Ishikawa (cell line): ENCODE results near the gene UBXN1.

Experiments
- EP300 ChIP-seq: IDR thresholded peaks from 2 replicates; pipeline ENCODE4 v1.6.1; 2012; ENCODE audit warnings: borderline replicate concordance
- FOXM1 ChIP-seq: IDR thresholded peaks from 2 replicates; pipeline ENCODE4 v1.6.1; 2012; ENCODE audit warnings: low read depth, borderline replicate concordance
- NFIC ChIP-seq: IDR thresholded peaks from 2 replicates; pipeline ENCODE4 v1.6.1; 2012
- RAD21 ChIP-seq: IDR thresholded peaks from 2 replicates; pipeline ENCODE4 v1.6.1; 2012; ENCODE audit warnings: low read depth
- REST ChIP-seq: IDR thresholded peaks from 2 replicates; pipeline ENCODE4 v1.6.1; 2012; ENCODE audit warnings: low read depth, mild to moderate bottlenecking
- TAF1 ChIP-seq: IDR thresholded peaks from 2 replicates; pipeline ENCODE4 v1.6.1; 2012; ENCODE audit warnings: low read depth, mild to moderate bottlenecking
- USF1 ChIP-seq: IDR thresholded peaks from 2 replicates; pipeline ENCODE4 v1.6.1; 2012
- YY1 ChIP-seq: IDR thresholded peaks from 2 replicates; pipeline ENCODE4 v1.6.1; 2012; ENCODE audit warnings: low read depth

GRCh38 chr11:62708793-62709192 lies 29.9 kb upstream of the UBXN1 start:
- TF ChIP-seq RAD21: no peak
- TF ChIP-seq NFIC: no peak
- no peak for TF ChIP-seq FOXM1
- TF ChIP-seq REST: no peak
- TF ChIP-seq USF1: no peak
- no peak for TF ChIP-seq EP300
- TF ChIP-seq YY1: no peak
- no peak for TF ChIP-seq TAF1
